Measurements from ENCODE around the gene MYDGF. TPM values are rescaled to one million over a fixed set of nuclear protein-coding genes. Genes with fewer than 3 reads are reported as not detected.
A peak's percentile ranks its signal among the peaks of the same experiment; 100 is the strongest.

Gene MYDGF
- total RNA-seq, 1 experiment from 2014 or later, result 188 TPM

GRCh38 chr19:4695224-4695731 lies 25.1 kb upstream of the MYDGF start:
- CTCF ChIA-PET, result interaction anchor here (0.6 to 1.3 kb wide), 4 partner anchors 14 to 1026 kb away, joined by 3 read pairs; no protein-coding TSS in a partner anchor

GRCh38 chr19:4694211-4694987 lies 24.3 kb upstream of the MYDGF start:
- intact Hi-C loops (cut with micrococcal nuclease), result loop anchor here (1.0 kb wide), 2 partner anchors 19 to 24 kb away; partner anchors contain the start of gene MYDGF
- CTCF ChIA-PET, result interaction anchor here (0.6 to 1.3 kb wide), 5 partner anchors 14 to 1027 kb away, joined by 3 to 5 read pairs (median 3); no protein-coding TSS in a partner anchor
- peaks cover 84% of the 10 kb centered on the region for H3K36me3 Mint-ChIP-seq (ENCODE audit: insufficient read depth, unreplicated experiment)

More at GRCh38 chr19:4695224-4695731, 25.1 kb upstream of the MYDGF start:
- POLR2A ChIA-PET, result interaction anchor here (0.6 to 5.9 kb wide), 16 partner anchors 12 to 1331 kb away, joined by 3 to 62 read pairs (median 5); partner anchors contain the start of genes CHAF1A, DPP9, FEM1A and MYDGF
- intact Hi-C loops (cut with micrococcal nuclease), result no loop called here
- H3K9me3 Mint-ChIP-seq (ENCODE audit: unreplicated experiment), result no peaks in the 10 kb centered on the region
- peak overlapping the region; percentile 70 for H3K4me3 Mint-ChIP-seq (ENCODE audit: unreplicated experiment)
- peak overlapping the region; percentile 93 for H3K27ac Mint-ChIP-seq (ENCODE audit: low read depth, unreplicated experiment)
- H3K36me3 Mint-ChIP-seq (ENCODE audit: insufficient read depth, unreplicated experiment), result peaks cover 90% of the 10 kb centered on the region
- DNase-seq (ENCODE audit: unreplicated experiment), result no peak
- peaks cover 26% of the 10 kb centered on the region for H3K4me1 Mint-ChIP-seq (ENCODE audit: insufficient read depth, unreplicated experiment)
- no peaks in the 10 kb centered on the region for H3K27me3 Mint-ChIP-seq (ENCODE audit: insufficient read depth, unreplicated experiment)
- TF ChIP-seq CTCF (IDR thresholded peaks at IDR 0.05; ENCODE audit: unreplicated experiment), result no peak
- no TSS peak for BruUV-seq (replicated peaks)

GRCh38 chr19:4693471-4694121 lies 23.5 kb upstream of the MYDGF start:
- Mint-ChIP-seq H3K27ac (ENCODE audit: low read depth, unreplicated experiment) (peak overlapping the region; percentile 93), H3K9me3 (ENCODE audit: unreplicated experiment) (no peaks in the 10 kb centered on the region), H3K36me3 (ENCODE audit: insufficient read depth, unreplicated experiment) (peaks cover 81% of the 10 kb centered on the region), H3K4me1 (ENCODE audit: insufficient read depth, unreplicated experiment) (peaks cover 26% of the 10 kb centered on the region), H3K4me3 (ENCODE audit: unreplicated experiment) (peak overlapping the region; percentile 70), H3K27me3 (ENCODE audit: insufficient read depth, unreplicated experiment) (no peaks in the 10 kb centered on the region)
- TF ChIP-seq CTCF (IDR thresholded peaks at IDR 0.05; ENCODE audit: unreplicated experiment), result no peak
- intact Hi-C loops (cut with micrococcal nuclease), result loop anchor here (1.0 kb wide), 2 partner anchors 20 to 23 kb away; partner anchors contain the start of gene MYDGF
- no peak for DNase-seq (ENCODE audit: unreplicated experiment)
- ChIA-PET CTCF (interaction anchor here (0.7 to 1.5 kb wide), 2 partner anchors 98 to 106 kb away, joined by 3 to 6 read pairs; partner anchors contain the start of gene FEM1A), POLR2A (interaction anchor here (0.6 to 5.9 kb wide), 12 partner anchors 14 to 447 kb away, joined by 3 to 62 read pairs (median 6); partner anchors contain the start of genes DPP9, FEM1A, MYDGF and YJU2)
- BruUV-seq (replicated peaks), result no TSS peak

More at GRCh38 chr19:4694211-4694987, 24.3 kb upstream of the MYDGF start:
- peak; percentile 100 for DNase-seq (ENCODE audit: unreplicated experiment)
- peaks cover 26% of the 10 kb centered on the region for H3K4me1 Mint-ChIP-seq (ENCODE audit: insufficient read depth, unreplicated experiment)
- no peaks in the 10 kb centered on the region for H3K27me3 Mint-ChIP-seq (ENCODE audit: insufficient read depth, unreplicated experiment)
- POLR2A ChIA-PET, result interaction anchor here (0.6 to 5.9 kb wide), 17 partner anchors 13 to 1330 kb away, joined by 3 to 62 read pairs (median 5); partner anchors contain the start of genes CHAF1A, DPP9, FEM1A and MYDGF
- H3K27ac Mint-ChIP-seq (ENCODE audit: low read depth, unreplicated experiment), result peak overlapping the region; percentile 93
- H3K4me3 Mint-ChIP-seq (ENCODE audit: unreplicated experiment), result peak overlapping the region; percentile 70
- TSS peak; percentile 22 for BruUV-seq (replicated peaks)
- H3K9me3 Mint-ChIP-seq (ENCODE audit: unreplicated experiment), result no peaks in the 10 kb centered on the region
- TF ChIP-seq CTCF (IDR thresholded peaks at IDR 0.05; ENCODE audit: unreplicated experiment), result no peak
